AG09309 (cell line): ENCODE measurements around the gene ZNF385D.

Experiments used
- DNase-seq: peaks from one replicate; pipeline ENCODE4 v3.0.0-alpha.2; 2010; ENCODE audit warnings: low read depth
- H3K4me3 ChIP-seq: 2 replicates; pipeline ENCODE4 v1.5.1; 2011; ENCODE audit warnings: mild to moderate bottlenecking, low read depth, low read length, moderate library complexity; ENCODE audit not compliant: control insufficient read depth
- TF ChIP-seq, protein P1 (sequence below): IDR thresholded peaks from 2 replicates; pipeline ENCODE4 v1.5.1; 2011; ENCODE audit warnings: mild to moderate bottlenecking, low read depth, low read length, inconsistent platforms; ENCODE audit not compliant: insufficient read depth, control insufficient read depth; ENCODE audit errors: missing control alignments

ZNF385D gene

DNA sequence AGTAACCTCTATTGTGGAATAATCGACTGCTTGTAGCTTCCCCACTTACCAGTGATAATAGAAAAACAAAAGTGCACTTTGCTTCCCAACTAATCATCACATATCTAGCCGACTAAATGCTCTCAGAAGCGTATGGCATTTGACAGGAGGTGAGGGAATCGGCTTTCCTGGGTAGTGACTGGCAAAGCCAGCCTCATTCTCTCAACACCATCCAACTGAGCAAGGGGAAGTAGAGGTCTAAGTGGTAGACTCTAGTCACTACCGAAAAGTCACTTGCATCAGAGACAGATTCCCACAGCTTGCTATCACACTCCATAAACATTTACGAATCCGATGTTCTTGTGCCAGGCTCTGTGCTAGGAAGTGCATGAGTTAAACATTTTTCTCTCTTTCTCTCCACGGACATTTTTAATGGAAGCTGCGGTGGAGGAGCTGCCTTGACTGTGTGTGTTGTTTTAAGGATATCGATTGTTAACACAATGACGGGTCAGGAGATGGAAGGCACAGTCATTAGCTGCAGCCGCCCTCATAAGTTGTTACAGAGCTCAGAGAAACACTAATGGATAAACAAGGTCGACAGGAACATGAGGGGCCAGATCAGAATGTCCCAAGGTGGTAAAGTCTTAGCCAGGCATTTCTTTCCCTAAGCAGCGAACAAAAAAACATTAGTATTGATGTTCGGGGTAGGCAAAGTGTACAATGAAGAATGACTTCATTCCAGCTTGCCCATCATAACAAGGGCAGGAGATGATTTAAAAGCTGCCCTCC, 11.9 kb downstream of the ZNF385D start:
- no peak overlapping the region for H3K4me3 ChIP-seq
- TF ChIP-seq, protein P1, sequence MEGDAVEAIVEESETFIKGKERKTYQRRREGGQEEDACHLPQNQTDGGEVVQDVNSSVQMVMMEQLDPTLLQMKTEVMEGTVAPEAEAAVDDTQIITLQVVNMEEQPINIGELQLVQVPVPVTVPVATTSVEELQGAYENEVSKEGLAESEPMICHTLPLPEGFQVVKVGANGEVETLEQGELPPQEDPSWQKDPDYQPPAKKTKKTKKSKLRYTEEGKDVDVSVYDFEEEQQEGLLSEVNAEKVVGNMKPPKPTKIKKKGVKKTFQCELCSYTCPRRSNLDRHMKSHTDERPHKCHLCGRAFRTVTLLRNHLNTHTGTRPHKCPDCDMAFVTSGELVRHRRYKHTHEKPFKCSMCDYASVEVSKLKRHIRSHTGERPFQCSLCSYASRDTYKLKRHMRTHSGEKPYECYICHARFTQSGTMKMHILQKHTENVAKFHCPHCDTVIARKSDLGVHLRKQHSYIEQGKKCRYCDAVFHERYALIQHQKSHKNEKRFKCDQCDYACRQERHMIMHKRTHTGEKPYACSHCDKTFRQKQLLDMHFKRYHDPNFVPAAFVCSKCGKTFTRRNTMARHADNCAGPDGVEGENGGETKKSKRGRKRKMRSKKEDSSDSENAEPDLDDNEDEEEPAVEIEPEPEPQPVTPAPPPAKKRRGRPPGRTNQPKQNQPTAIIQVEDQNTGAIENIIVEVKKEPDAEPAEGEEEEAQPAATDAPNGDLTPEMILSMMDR: no peak
- no peak for DNase-seq

DNA sequence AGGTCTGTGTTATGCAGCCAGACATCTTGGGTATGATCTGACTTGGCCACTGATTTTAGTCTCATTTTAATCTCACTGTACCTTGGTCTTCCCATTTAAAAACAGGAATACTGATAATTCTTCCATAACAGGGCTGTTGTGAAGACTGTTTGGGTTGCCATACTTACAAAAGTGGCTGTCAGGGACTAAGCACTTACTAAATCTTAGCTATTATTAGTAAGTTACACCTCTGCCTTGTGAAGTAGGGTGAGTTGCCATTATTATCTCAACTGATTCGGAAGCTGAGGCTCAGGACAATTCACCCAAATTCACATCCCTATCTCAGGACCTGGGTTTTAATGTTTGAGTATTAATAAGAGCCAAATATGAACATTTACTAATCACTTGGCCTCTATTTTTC, 12.7 kb downstream of the ZNF385D start:
- no peak for DNase-seq
- TF ChIP-seq, protein P1: no peak
- H3K4me3 ChIP-seq: no peak overlapping the region

DNA sequence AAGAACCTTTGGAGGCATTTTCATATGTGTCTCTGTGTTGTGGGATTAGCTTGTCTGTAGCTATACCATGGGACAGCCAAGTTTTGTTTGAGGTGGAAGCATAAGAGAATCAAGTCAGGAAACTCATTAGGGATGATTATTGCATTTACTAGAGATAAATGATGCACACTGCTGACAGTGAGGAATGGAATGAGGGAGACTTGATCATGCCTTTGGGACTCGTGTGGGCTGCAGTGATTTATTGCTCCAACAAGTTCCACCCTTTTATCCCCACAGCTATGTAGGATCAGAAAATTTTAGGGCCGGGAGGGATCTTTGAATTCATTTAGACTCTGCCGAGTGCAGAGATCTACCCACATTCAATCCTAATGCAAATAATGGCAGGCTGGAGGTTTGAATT, 16.3 kb downstream of the ZNF385D start:
- DNase-seq: no peak
- no peak overlapping the region for H3K4me3 ChIP-seq
- TF ChIP-seq, protein P1: no peak

DNA sequence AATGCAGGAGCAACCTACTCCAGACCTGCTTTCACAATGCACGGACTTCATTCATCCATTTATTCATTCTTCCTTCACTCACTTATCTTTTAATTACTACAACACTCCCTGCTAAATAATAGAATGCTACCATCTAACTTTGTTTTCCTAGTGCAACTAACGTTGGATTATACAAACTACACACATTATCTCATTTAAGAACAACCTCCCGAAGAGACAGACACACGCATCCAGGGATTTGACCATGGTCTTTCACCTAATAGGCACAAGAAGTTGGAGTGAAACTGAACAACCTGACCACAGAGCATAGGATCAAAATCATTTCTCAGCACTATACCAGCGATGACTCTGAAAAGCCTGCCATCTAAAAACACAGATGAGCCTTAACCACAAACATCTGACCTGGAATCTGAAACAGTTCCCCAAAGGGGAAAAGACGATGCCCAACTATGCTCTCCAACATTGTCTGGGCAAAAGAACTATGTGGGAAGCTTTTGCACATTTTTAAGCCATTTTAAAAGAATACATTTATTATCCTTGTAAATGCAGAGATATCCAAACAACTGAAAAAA, 21.0 kb downstream of the ZNF385D start:
- TF ChIP-seq, protein P1: no peak
- DNase-seq: no peak
- no peak overlapping the region for H3K4me3 ChIP-seq

DNA sequence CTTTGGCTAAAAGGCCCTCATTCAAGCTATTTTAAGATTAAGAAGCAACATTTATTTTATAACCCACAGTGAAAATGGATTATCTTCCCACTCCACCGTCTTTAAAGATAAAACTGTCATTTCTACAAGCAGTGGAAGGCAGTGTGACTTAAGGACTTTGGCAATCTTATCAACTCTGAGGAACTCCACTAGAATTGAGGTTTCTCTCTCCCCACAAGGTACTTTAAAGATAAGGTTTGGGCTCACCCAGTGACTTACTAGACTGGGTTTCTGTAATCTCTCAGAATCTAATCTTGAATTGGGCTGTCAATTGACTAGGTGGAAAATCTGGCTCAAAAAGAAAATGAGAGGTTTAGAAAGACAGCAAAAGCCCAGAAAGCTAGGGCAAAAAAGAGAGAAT, 21.7 kb downstream of the ZNF385D start:
- no peak for DNase-seq
- H3K4me3 ChIP-seq: no peak overlapping the region
- TF ChIP-seq, protein P1: no peak

DNA sequence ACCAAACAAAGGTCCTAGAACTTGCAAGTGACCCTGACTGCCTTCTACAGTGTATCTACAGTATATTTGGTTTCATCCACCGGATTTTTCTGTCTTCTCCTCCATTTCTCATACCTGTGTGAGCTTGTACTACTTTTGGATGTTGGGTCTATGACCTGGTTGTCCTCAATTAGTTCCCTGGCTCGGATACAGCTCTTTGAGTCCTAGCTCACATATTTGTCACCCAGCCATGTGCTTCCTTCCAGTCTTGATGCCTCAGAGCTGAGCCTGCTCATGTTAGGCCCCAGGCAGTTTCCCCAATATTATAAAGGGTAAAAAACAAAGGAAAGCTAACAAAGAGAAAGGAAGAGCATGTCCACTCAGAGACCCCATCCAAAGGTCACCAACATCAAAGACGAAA, 28.2 kb downstream of the ZNF385D start:
- TF ChIP-seq, protein P1: no peak
- no peak for DNase-seq
- H3K4me3 ChIP-seq: no peak overlapping the region
